K562 (cell line): ENCODE data around the gene MRAS. TPM values are rescaled to one million over a fixed set of nuclear protein-coding genes. Genes with fewer than 3 reads are reported as not detected.

ENCODE experiments used
- polyA plus RNA-seq, 8 experiments: library from polyadenylated mRNA; depleted of rRNA in 4 of 8; stranded (reverse) in 5 of 8; unstranded in 3 of 8; fragments of >200 nt; fragmentation: Nextera tagmentation in 2 of 8; fragmentation: Illumina TruSeq in 1 of 8; extraction: Ambion mirVana in 2 of 8; extraction: Trizol in 1 of 8; gene quantifications; 2 replicates each; pipeline versions ENCODE4 v1.2.1 to v1.2.3, GENCODE V29; 2011 to 2014; ENCODE audit warnings: inconsistent platforms in 1 of 8, missing spikeins in 1 of 8
- total RNA-seq, 7 experiments: library from RNA; depleted of rRNA in 6 of 7; stranded (reverse); fragments of >200 nt in 6 of 7; fragmentation: Illumina TruSeq in 2 of 7; extraction: Trizol in 2 of 7; gene quantifications; 2 replicates each; pipeline versions ENCODE4 v1.2.1 to v1.2.3, GENCODE V29; 2011 to 2021; ENCODE audit warnings: low replicate concordance in 1 of 7

MRAS gene
- total and polyA plus RNA-seq, 9 of the 15 experiments (the other 6 are each of a cell fraction or from before 2014, with no cell fraction given), result 1.5 to 10.0 (median 5.0) TPM

Other genes with a start within 250 kb of the MRAS start
- gene DZIP1L, start 233.0 kb upstream of the MRAS start, total RNA-seq (2014; rRNA removed), result 0.41 and 1.5 TPM in 2 replicates
- 0.22 and 0.25 TPM in 2 replicates for gene DZIP1L, start 233.0 kb upstream of the MRAS start, total RNA-seq (2014; rRNA removed; fragmentation: Illumina TruSeq; extraction: Trizol)
- 0.54 and 0.57 TPM in 2 replicates for gene DZIP1L, start 233.0 kb upstream of the MRAS start, total RNA-seq (2015; rRNA removed; fragmentation: Illumina TruSeq; extraction: Trizol)
- gene DZIP1L, start 233.0 kb upstream of the MRAS start, total RNA-seq (2021), result 0.44 and 0.65 TPM in 2 replicates
- 0.14 and 0.18 TPM in 2 replicates for gene DZIP1L, start 233.0 kb upstream of the MRAS start, polyA plus RNA-seq (2011; rRNA removed)
- gene DZIP1L, start 233.0 kb upstream of the MRAS start, polyA plus RNA-seq (2014; fragmentation: Illumina TruSeq; extraction: Trizol), result 0.08 and 0.52 TPM in 2 replicates
- under 1 TPM in 1 of 2 experiments, not detected in 1; 0.03 TPM for gene DZIP1L, start 233.0 kb upstream of the MRAS start, polyA plus RNA-seq (2014; fragmentation: Nextera tagmentation; extraction: Ambion mirVana)
- gene DZIP1L, start 233.0 kb upstream of the MRAS start, polyA plus RNA-seq (2014; rRNA removed), result 1.0 and 1.1 TPM in 2 replicates
- gene A4GNT, start 216.2 kb upstream of the MRAS start, total RNA-seq (2014; rRNA removed), result not detected in 2 replicates
- not detected in 2 replicates for gene A4GNT, start 216.2 kb upstream of the MRAS start, total RNA-seq (2014; rRNA removed; fragmentation: Illumina TruSeq; extraction: Trizol)
- gene A4GNT, start 216.2 kb upstream of the MRAS start, total RNA-seq (2015; rRNA removed; fragmentation: Illumina TruSeq; extraction: Trizol), result not detected in 2 replicates
- not detected in 2 replicates for gene A4GNT, start 216.2 kb upstream of the MRAS start, total RNA-seq (2021)
- gene A4GNT, start 216.2 kb upstream of the MRAS start, polyA plus RNA-seq (2011; rRNA removed), result not detected in 2 replicates
- gene A4GNT, start 216.2 kb upstream of the MRAS start, polyA plus RNA-seq (2014; fragmentation: Illumina TruSeq; extraction: Trizol), result not detected in 2 replicates
- gene A4GNT, start 216.2 kb upstream of the MRAS start, polyA plus RNA-seq (2014; fragmentation: Nextera tagmentation; extraction: Ambion mirVana), result not detected
- gene A4GNT, start 216.2 kb upstream of the MRAS start, polyA plus RNA-seq (2014; rRNA removed), result not detected in 2 replicates
- 8.8 and 11.3 TPM in 2 replicates for gene DBR1, start 173.7 kb upstream of the MRAS start, total RNA-seq (2014; rRNA removed)
- 13.8 and 14.1 TPM in 2 replicates for gene DBR1, start 173.7 kb upstream of the MRAS start, total RNA-seq (2014; rRNA removed; fragmentation: Illumina TruSeq; extraction: Trizol)
- gene DBR1, start 173.7 kb upstream of the MRAS start, total RNA-seq (2015; rRNA removed; fragmentation: Illumina TruSeq; extraction: Trizol), result 13.3 and 13.4 TPM in 2 replicates
- gene DBR1, start 173.7 kb upstream of the MRAS start, total RNA-seq (2021), result 12.4 and 13.1 TPM in 2 replicates
- 8.1 and 10.9 TPM in 2 replicates for gene DBR1, start 173.7 kb upstream of the MRAS start, polyA plus RNA-seq (2011; rRNA removed)
- gene DBR1, start 173.7 kb upstream of the MRAS start, polyA plus RNA-seq (2014; fragmentation: Illumina TruSeq; extraction: Trizol), result 11.0 and 12.1 TPM in 2 replicates
- 1 to 10 TPM; 2.7 to 6.0 TPM for gene DBR1, start 173.7 kb upstream of the MRAS start, polyA plus RNA-seq (2014; fragmentation: Nextera tagmentation; extraction: Ambion mirVana)
- 9.6 and 11.3 TPM in 2 replicates for gene DBR1, start 173.7 kb upstream of the MRAS start, polyA plus RNA-seq (2014; rRNA removed)
- 22.0 and 22.4 TPM in 2 replicates for gene ARMC8, start 161.3 kb upstream of the MRAS start, total RNA-seq (2014; rRNA removed)
- gene ARMC8, start 161.3 kb upstream of the MRAS start, total RNA-seq (2014; rRNA removed; fragmentation: Illumina TruSeq; extraction: Trizol), result 43.6 and 51.1 TPM in 2 replicates
- gene ARMC8, start 161.3 kb upstream of the MRAS start, total RNA-seq (2015; rRNA removed; fragmentation: Illumina TruSeq; extraction: Trizol), result 33.5 and 37.3 TPM in 2 replicates
- gene ARMC8, start 161.3 kb upstream of the MRAS start, total RNA-seq (2021), result 33.5 and 39.7 TPM in 2 replicates
- gene ARMC8, start 161.3 kb upstream of the MRAS start, polyA plus RNA-seq (2011; rRNA removed), result 69.2 and 76.1 TPM in 2 replicates
- 32.2 and 37.6 TPM in 2 replicates for gene ARMC8, start 161.3 kb upstream of the MRAS start, polyA plus RNA-seq (2014; fragmentation: Illumina TruSeq; extraction: Trizol)
- gene ARMC8, start 161.3 kb upstream of the MRAS start, polyA plus RNA-seq (2014; fragmentation: Nextera tagmentation; extraction: Ambion mirVana), result 10 to 100 TPM; 33.7 to 53.9 TPM
- gene ARMC8, start 161.3 kb upstream of the MRAS start, polyA plus RNA-seq (2014; rRNA removed), result 25.7 and 25.8 TPM in 2 replicates
- not detected in 2 replicates for gene NME9, start 18.7 kb upstream of the MRAS start, total RNA-seq (2014; rRNA removed)
- not detected in 2 replicates for gene NME9, start 18.7 kb upstream of the MRAS start, total RNA-seq (2014; rRNA removed; fragmentation: Illumina TruSeq; extraction: Trizol)
- gene NME9, start 18.7 kb upstream of the MRAS start, total RNA-seq (2015; rRNA removed; fragmentation: Illumina TruSeq; extraction: Trizol), result not detected in 2 replicates
- gene NME9, start 18.7 kb upstream of the MRAS start, total RNA-seq (2021), result not detected in 2 replicates
- 0.04 TPM in 1 of 2 replicates, not detected in the other for gene NME9, start 18.7 kb upstream of the MRAS start, polyA plus RNA-seq (2011; rRNA removed)
- gene NME9, start 18.7 kb upstream of the MRAS start, polyA plus RNA-seq (2014; fragmentation: Illumina TruSeq; extraction: Trizol), result not detected in 2 replicates
- under 1 TPM; 0.13 to 0.15 TPM for gene NME9, start 18.7 kb upstream of the MRAS start, polyA plus RNA-seq (2014; fragmentation: Nextera tagmentation; extraction: Ambion mirVana)
- gene NME9, start 18.7 kb upstream of the MRAS start, polyA plus RNA-seq (2014; rRNA removed), result 0.05 TPM in 1 of 2 replicates, not detected in the other
- gene ESYT3, start 86.0 kb downstream of the MRAS start, total RNA-seq (2014; rRNA removed), result not detected in 2 replicates
- not detected in 2 replicates for gene ESYT3, start 86.0 kb downstream of the MRAS start, total RNA-seq (2014; rRNA removed; fragmentation: Illumina TruSeq; extraction: Trizol)
- not detected in 2 replicates for gene ESYT3, start 86.0 kb downstream of the MRAS start, total RNA-seq (2015; rRNA removed; fragmentation: Illumina TruSeq; extraction: Trizol)
- gene ESYT3, start 86.0 kb downstream of the MRAS start, total RNA-seq (2021), result not detected in 2 replicates
- gene ESYT3, start 86.0 kb downstream of the MRAS start, polyA plus RNA-seq (2011; rRNA removed), result not detected in 2 replicates
- gene ESYT3, start 86.0 kb downstream of the MRAS start, polyA plus RNA-seq (2014; fragmentation: Illumina TruSeq; extraction: Trizol), result not detected in 2 replicates
- gene ESYT3, start 86.0 kb downstream of the MRAS start, polyA plus RNA-seq (2014; fragmentation: Nextera tagmentation; extraction: Ambion mirVana), result not detected
- not detected in 2 replicates for gene ESYT3, start 86.0 kb downstream of the MRAS start, polyA plus RNA-seq (2014; rRNA removed)
- 16.0 and 16.1 TPM in 2 replicates for gene CEP70, start 245.7 kb downstream of the MRAS start, total RNA-seq (2014; rRNA removed)
- gene CEP70, start 245.7 kb downstream of the MRAS start, total RNA-seq (2014; rRNA removed; fragmentation: Illumina TruSeq; extraction: Trizol), result 31.5 and 34.9 TPM in 2 replicates
- 27.8 and 31.0 TPM in 2 replicates for gene CEP70, start 245.7 kb downstream of the MRAS start, total RNA-seq (2015; rRNA removed; fragmentation: Illumina TruSeq; extraction: Trizol)
- 17.7 and 18.3 TPM in 2 replicates for gene CEP70, start 245.7 kb downstream of the MRAS start, total RNA-seq (2021)
- gene CEP70, start 245.7 kb downstream of the MRAS start, polyA plus RNA-seq (2011; rRNA removed), result 19.3 and 23.4 TPM in 2 replicates
- gene CEP70, start 245.7 kb downstream of the MRAS start, polyA plus RNA-seq (2014; fragmentation: Illumina TruSeq; extraction: Trizol), result 20.9 and 24.2 TPM in 2 replicates
- gene CEP70, start 245.7 kb downstream of the MRAS start, polyA plus RNA-seq (2014; fragmentation: Nextera tagmentation; extraction: Ambion mirVana), result 10 to 100 TPM; 19.5 to 29.3 TPM
- gene CEP70, start 245.7 kb downstream of the MRAS start, polyA plus RNA-seq (2014; rRNA removed), result 16.8 and 17.5 TPM in 2 replicates